Right ventricle myocardium superior (tissue), 1 donor: ENCODE results near the gene KPTN. TPM values are rescaled to one million over a fixed set of nuclear protein-coding genes. Genes with fewer than 3 reads are reported as not detected.

Experiments used
- ATAC-seq: fragments of 200-7000 bp; cut with Tn5 transposase; one replicate; pipeline ENCODE4 v1.9.1; 2020; ENCODE audit warnings: mild to moderate bottlenecking; ENCODE audit not compliant: poor library complexity
- DNase-seq: peaks from one replicate; pipeline ENCODE4 v3.0.0-alpha.2; 2020
- intact Hi-C: fragments of 100-400 bp; cut with DNase I; formaldehyde crosslinking; loops from one replicate; pipeline ENCODE4 v1.11.2; 2022
- total RNA-seq: library from RNA; stranded (reverse); fragmentation: NEBNext Ultra II Directional; extraction: Animal tissue kit (Norgen Biotek cat#: 25700); gene quantifications from one replicate; pipeline ENCODE4 v1.2.1, GENCODE V29; 2021
- donor health status: DM: no; HTN: yes; CAD: no; lungs with severe emphysema.

The KPTN gene
- total RNA-seq, 1 donor from 2014 or later = 8.4 TPM

DNA sequence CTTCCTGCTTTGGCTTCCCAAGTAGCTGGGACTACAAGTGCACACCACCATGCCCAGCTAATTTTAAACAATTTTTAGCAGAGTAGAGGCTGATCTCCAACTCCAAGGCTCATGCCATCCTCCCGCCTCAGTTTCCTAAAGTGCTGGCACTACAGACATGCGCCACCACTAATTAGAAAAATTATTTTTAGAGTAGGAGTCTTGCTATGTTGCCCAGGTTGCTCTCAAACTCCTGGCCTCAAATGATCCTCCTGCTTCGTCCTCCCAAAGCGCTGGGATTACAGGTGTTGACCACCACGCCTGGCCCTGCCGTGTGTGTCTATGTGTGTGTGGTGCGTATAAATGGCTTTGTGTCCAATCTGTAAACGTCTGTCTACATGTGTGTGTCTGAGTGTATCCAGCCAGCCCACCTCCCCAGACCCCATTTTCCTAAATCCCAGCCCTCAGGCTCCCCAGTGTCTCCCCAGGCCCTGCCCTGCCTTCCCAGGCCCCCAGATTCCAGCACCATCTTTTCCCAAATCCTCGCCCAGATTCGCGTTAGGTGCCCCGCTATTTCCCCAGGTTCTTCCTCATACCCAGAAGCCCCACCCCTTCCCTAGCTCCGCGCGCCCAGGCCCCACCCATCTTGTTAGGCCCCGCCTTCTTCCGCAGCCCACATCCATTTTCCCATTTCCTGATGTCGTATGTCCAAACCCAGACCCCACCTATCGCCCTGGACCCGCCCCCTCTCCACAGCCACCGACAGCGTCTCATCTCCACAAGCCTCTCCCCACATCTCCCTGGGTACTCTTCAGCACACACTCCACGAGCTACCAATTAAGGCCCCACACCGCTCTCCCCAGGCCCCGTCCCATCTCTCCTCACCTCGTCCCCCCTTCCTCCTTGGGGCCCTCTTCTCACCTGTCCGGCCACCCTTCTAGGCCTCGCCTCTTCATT is 37.2 kb downstream of the KPTN start:
- intact Hi-C loops = loop anchor here (5.0 kb wide), 1 partner anchor 55 kb away; no protein-coding TSS in a partner anchor
- DNase-seq (no peak), ATAC-seq (no peak)

DNA sequence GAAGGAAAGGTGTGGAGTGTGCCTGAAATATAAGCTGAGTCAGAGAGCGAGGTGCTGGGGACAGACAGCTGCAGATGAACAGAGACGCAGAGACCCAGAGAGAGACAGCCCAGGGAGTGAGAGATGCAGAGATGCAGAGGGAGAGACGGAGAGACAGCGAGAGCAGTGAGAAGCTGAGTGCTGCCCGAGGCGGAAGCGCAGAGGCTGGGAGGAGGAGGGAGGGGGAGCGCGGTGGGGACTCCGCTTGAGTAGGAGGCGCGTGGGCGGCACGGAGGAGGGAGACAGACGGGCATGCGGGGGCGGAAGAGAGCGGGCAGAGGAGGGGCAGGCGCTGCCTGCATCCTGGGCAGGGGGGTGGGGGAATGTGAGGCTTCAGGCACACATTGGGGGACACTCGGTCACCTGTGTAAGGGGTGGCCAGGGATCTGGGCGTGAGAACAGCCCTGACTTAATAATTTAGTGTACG is 38.0 kb downstream of the KPTN start:
- DNase-seq (peak; percentile 56), ATAC-seq (no peak)
- intact Hi-C loops = loop anchor here (5.0 kb wide), 1 partner anchor 56 kb away; no protein-coding TSS in a partner anchor

DNA sequence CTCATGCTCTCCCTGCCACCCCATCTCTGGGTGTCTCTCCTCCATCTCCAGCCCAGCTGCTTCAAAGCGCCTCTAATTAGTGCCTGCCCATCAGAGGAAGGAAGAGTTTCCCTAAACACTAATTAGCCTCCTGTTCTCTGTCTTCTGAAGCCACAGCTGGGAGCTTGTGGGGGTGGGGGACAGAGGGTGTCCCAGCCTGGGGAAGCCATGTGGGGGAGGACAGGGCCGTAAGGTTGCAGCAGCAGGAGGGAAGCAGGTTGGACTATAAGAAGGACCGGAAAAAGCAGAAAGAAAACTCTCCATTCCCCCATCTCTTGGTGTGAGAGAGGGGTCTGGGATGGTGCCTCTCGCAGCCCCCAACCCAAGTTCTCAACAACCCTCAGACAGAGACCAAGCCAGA is 38.5 kb downstream of the KPTN start:
- DNase-seq (no peak), ATAC-seq (no peak)
- intact Hi-C loops = loop anchor here (5.0 kb wide), 1 partner anchor 57 kb away; no protein-coding TSS in a partner anchor

DNA sequence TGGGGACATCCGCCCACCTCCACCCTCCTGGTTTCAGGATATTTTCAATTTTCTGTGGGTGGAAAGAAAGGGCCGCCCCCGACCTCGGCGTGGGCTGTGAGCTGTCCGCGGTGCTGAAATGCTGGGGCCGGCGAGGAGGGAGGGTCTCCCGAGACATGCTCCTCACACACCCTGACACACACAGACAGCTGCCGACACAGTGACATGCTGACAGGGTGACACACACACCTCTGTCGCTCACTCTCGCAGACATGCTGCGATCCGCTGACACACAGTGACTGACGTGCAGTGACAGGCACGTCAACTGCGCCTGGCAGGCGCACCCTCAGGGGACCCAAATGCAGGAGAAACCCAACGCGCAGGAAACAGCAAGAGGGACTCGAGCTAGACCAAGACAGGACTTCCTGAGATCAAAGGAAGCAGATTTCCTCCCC is 39.6 kb downstream of the KPTN start:
- no peak for ATAC-seq
- intact Hi-C loops = no loop called here
- no peak for DNase-seq

DNA sequence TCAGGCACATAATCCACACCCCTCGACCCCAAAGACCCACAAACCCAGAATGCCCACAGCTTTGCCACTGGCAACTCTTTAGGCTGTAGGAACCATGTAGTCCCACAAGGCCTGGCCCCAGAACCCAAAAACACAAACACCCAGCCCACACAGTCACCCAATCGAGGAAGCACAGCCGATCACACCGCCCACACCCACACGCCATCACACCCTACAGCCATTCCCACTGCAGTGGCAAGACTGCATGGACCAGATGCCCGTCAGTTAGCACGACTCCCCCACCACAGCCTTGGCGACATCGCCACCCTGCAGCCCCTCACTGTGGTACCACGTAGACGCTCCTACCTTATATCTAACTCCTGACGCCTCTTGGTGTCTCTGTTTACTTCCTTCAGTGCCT is 40.7 kb downstream of the KPTN start:
- no peak for ATAC-seq
- DNase-seq = no peak
- intact Hi-C loops = no loop called here

DNA sequence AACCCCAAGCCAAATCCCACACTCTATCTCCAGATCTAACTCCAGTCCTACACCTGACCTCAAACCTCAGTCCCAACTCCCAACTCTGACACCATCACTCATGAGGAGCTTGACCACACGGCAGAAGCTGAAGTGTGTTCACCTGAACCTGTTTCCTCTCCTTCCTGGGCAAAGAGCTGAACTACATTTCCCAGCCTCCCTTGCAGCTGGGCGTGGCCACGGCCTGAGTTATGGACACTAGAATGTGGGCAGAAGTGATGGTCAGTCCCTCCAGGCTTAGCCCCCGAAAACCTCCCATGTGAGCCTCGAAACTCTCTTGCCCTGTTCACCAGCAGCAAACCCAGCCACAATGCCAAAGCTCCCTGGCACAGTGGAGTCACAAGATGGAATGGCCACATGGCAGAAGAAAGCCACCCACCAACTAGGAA is 45.2 kb downstream of the KPTN start:
- ATAC-seq (no peak), DNase-seq (no peak)
- intact Hi-C loops = loop anchor here (5.0 kb wide), 1 partner anchor 78 kb away; the partner anchor contains the start of gene NAPA

DNA sequence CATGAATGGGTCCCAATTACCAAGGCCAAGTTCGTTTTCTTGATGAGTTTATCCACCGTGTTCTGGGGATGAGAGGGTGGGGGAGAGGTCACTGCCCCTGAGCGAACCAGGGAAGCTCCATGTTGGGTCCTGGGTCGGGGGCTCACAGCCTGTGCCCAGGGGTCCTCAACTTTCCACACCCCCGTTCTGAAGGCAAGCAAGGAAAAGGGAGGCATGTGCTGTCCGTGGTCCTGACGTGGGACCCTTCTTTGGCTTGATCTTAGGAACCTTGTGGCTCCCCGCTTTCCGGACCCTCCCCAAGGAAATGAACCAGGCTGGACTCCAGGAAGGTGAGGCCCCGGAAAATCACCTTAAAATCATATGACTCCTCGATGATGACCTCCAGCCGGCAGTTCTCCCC is 46.5 kb downstream of the KPTN start:
- no peak for DNase-seq
- ATAC-seq = no peak
- intact Hi-C loops = loop anchor here (2.0 to 5.0 kb wide), 2 partner anchors 80 to 261 kb away; partner anchors contain the start of gene NAPA

DNA sequence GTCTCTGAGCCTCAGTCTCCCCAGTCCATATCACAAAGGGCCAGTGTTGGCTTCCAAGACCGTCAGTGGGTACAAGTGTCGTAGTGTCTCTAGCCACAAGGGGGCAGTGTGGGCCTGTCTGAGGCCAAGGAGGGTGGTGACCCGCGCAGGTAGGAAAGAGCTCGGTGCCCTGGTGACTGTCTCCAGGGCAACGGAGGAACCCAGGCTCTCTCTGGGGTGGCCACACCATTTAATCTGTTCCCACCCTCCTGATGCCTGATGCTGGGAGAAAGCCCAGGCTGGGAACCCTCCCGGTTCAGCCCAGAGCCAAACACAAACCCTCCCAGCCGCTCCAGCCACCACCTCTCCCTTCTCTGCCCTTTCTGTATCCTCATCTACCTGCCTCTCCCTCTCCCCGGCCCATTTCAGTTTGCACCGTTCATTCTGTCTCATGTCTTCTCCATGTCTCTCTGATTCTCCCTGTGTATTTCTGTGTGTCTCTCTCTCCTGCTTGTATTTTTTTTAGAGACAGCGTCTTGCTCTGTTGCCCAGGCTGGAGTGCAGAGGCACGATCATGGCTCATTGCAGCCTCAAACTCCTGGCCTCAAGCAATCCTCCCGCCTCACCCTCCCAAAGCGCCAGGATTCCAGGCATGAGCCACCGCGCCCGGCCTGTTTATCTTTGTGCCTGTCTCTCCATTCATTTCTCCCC is 47.2 kb downstream of the KPTN start:
- ATAC-seq (peak; percentile 96), DNase-seq (peak; percentile 85)
- intact Hi-C loops = loop anchor here (2.0 to 5.0 kb wide), 2 partner anchors 80 to 262 kb away; partner anchors contain the start of gene NAPA

DNA sequence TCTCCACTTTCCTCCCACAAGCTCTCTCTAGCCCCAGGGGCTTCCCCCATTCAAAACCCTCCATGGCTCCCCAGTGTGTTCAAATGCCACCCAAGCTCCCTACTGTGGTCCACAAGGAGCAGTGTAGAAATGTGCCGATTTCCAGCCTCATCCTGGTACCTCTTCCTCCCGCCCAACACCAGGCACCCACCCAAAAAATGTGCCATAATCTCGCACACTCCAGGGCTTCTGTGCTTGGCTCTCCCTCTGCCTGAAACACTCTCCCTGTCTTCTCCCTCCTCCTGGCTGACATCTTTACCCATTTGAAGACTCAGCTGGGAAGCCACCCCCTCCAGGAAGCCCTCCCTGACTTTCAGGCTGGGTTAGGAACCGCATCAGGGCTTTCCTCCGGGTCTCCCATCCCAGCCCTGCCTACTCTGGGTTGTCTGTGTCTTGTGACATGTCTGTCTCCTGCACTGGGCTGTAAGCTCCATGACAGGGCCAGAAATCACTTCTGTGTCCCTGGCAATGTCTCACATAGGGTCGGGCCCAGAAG is 48.1 kb downstream of the KPTN start:
- ATAC-seq (no peak), DNase-seq (no peak)
- intact Hi-C loops = loop anchor here (2.0 to 5.0 kb wide), 2 partner anchors 81 to 263 kb away; partner anchors contain the start of gene NAPA

DNA sequence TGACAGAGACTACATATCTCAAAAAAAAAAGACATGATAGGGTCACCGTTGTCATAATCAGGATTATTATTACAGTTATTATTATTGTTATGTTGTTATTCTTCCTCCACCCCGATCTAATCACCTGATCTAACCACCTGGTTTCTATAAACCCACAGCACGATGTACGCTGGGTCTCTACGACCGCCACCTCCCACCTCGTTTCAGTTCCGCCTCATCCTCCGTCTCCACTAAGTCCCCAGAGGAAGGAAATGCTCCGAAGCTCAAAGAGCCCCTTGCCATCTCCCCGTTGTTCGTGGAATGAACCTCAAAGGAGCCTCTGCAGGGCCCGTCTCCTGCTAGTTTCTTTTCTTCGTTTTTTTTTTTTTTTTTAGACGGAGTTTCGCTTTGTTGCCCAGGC is 48.8 kb downstream of the KPTN start:
- DNase-seq (no peak), ATAC-seq (no peak)
- intact Hi-C loops = loop anchor here (5.0 kb wide), 1 partner anchor 82 kb away; the partner anchor contains the start of gene NAPA

DNA sequence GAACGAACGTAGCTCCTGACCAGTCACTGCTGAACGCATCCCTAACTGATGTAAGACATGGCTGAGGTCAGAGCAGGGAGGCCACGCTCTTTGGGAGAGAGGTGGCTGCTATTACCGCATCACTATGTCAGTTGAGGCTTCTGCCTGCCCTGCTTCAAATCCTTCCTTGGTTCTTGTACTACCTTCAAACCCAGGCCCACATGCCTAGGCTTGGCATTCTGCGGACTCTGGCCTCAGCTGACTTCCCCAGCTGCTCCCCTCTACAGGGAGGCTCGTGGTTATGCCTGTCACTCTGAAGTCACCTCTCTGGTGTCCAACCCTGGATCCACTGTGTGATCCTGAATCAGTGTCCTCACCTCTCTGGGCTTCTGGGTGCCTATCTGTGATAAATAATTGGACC is 49.9 kb downstream of the KPTN start:
- ATAC-seq (no peak), DNase-seq (no peak)
- intact Hi-C loops = no loop called here

DNA sequence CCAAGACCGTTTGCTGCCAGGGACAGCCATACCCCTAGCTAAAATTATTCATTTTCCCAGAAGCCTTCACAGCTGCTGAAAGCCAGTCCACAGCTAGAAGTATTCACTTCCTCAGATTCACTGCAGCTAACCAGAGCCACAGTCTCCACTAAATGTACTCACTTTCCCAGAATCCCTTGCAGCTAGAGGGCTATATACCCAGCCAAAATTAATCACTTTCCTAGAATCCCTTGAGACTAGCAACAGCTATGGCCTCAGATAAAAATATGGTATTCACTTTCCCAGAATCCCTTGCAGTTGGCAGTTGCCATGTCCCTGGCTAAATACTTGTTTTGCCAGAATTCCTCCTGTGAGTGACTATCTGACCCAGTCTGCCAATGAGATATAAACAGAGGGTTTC is 50.9 kb downstream of the KPTN start:
- ATAC-seq (no peak), DNase-seq (no peak)
- intact Hi-C loops = no loop called here

DNA sequence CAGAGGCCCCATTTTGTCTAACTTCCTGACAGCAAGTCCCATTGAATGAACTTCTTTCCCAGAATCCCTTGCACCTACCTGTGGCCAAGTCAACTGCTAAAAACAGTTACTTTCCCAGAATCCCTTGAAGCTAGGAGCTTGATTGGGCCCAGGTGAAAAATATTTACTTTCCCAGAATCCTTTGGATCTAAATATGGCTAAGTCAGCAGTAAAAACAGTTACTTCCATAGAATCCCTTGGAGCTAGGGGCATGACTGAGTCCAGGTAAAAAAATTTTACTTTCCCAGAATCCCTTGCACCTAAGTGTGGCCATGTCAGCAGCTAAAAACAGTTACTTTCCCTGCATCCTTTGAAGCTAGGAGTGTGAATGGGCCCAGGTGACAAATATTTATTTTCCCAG is 51.5 kb downstream of the KPTN start:
- ATAC-seq = no peak
- intact Hi-C loops = no loop called here
- DNase-seq = no peak

DNA sequence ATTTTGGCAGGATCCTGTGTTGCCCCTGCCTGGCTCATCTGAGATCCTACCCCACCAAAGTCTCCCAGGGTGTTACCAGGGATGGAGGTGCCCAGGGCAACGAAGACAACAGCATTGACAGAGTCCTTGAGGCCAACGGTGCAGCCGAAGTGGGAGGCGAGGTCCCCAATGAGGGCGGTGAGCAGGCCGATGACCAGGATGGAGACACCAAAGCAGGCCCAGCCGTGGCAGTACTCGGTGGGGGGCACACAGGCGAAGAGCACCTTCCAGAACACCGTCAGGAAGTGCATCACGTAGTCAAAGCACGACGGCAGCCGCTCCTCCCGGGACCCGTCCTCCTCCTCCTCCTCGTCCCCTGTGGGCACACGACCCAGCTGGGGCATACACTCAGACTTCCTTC is 51.9 kb downstream of the KPTN start:
- intact Hi-C loops = no loop called here
- ATAC-seq (no peak), DNase-seq (no peak)

DNA sequence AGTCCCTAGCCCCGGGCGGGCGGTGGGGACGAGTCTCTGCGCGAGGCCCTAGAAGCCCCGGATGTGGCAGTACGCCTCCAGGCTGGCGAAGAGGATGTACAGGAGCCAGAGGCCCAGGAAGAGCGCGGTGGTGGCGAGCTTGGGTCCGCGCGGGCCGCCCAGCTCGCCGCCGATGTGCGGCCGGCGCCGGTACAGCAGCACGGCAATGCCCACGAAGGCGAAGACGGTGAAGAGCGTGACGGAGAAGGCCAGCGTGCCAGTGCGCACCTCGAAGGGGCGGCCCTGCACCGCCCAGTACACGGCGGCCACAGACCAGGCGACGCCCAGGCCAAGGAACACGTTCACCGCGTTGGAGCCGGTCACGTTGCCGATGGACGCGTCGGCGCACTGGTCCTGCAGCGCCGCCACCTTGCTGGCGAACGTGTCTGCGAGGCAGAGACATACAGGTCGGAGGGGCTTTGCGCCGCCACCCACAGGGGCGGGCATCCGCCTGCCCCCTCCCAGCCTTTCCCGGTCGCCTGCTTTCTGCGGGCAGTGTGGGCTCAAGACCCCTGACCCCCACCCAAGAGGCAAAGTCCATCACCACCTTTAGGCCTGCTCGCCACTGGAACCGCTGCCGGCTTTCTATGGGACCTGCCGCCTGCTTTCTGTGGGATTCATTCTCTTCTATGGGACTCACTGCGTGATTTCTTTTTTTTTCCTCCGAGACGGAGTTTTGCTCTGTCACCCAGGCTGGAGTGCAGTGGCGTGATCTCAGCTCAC is 53.8 kb downstream of the KPTN start:
- ATAC-seq (peak; percentile 38), DNase-seq (peak; percentile 59)
- intact Hi-C loops = no loop called here

DNA sequence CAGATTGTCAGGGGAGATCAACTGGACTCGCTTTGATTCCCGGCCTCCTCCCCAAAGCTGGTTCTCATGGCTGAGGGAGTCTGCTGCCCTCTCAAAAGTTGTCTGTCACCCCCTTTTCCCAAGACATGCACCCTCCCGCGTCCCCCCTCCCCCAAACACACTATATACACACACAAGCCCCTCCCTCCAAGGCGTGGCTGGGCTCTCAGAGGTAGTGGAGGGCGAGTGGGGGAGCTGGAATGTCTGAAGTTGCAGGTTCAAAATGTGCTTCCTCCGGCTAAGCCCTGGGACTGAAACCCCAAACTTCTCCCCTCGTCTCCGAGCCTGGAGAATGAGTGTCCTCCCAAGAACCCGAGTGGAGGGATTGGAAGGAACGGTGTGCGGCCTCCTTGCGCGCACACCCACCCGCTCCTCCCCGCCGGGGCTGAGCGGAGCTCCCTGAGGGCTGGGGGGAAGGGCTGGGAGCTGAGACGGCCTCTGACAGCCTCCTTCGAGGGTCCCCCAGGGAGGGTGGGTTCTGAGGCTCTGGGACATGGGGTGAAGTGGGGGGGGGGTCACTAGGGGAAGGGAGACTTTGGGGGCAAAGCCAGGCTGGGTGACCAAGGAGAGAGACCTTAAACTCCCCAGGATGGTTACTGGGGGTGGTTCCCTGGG is 54.8 kb downstream of the KPTN start:
- intact Hi-C loops = loop anchor here (10.0 kb wide), 1 partner anchor 134 kb away; no protein-coding TSS in a partner anchor
- no peak for ATAC-seq
- DNase-seq = no peak

DNA sequence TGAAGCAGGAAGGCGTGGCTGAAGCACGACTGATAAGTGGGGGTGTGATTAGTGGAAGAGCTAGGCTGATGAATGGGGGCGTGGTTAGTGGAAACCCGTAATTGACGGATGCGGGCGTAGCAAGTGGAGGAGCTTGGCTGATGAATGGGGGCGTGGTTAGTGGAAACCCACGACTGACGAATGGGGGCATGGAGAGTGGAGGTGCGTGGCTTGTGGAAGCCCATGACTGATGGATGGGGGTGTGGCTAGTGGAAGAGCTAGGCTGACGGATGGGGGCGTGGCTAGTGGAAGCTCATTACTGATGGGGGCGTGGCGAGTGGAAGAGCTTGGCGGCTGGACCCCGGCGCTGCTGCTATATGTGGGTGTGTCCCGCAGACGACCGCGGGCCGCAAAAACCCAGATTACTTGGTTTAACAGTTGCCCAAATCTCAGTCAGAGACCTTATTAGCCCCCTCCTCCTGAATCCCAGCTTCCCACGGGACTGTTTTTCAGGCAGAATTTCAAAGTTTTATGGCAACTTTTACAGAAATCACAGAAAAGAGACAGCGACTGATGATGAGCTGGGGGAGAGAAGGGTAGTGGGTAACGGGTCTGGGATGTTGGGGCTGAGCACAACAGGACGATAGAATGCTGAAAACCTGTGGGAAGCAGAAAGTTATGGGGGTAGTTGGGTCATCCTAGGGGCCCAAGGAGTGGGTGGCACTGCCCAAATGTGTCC is 55.7 kb downstream of the KPTN start:
- intact Hi-C loops = loop anchor here (10.0 kb wide), 1 partner anchor 134 kb away; no protein-coding TSS in a partner anchor
- ATAC-seq (peak; percentile 86), DNase-seq (peak; percentile 88)
